SK-N-SH treated with all-trans-retinoic acid at 6 μM for 48 hours (cell line): ENCODE results near the gene TMEM127.

ENCODE experiments used
- ARNTL ChIP-seq: fragments of 450-650 bp; formaldehyde crosslinking; IDR thresholded peaks from 2 replicates; pipeline ENCODE4 v1.5.0; 2020; ENCODE audit warnings: low read depth, mild to moderate bottlenecking, moderate library complexity, borderline replicate concordance
- CSDC2 ChIP-seq: fragments of 250-450 bp; sonication (Bioruptor Pico); IDR thresholded peaks from 2 replicates; pipeline ENCODE4 v1.5.0; 2020; ENCODE audit warnings: mild to moderate bottlenecking, moderate library complexity
- TSHZ2 ChIP-seq: fragments of 250-450 bp; sonication (Bioruptor Pico); IDR thresholded peaks from 2 replicates; pipeline ENCODE4 v1.5.0; 2020; ENCODE audit warnings: mild to moderate bottlenecking, moderate library complexity

GRCh38 chr2:96262306-96262705 is 3.5 kb downstream of the TMEM127 start:
- TF ChIP-seq ARNTL (CRISPR knock-in tag) (no peak), TSHZ2 (no peak), CSDC2 (CRISPR knock-in tag) (no peak)
